ENCODE results near the gene DAPK1. TPM values are rescaled to one million over a fixed set of nuclear protein-coding genes. Genes with fewer than 3 reads are reported as not detected.
A peak's percentile ranks its signal among the peaks of the same experiment; 100 is the strongest.

DAPK1 gene
- total and polyA plus RNA-seq, 11 donors = 1.0 to 52.5 (median 2.3) TPM

DNA sequence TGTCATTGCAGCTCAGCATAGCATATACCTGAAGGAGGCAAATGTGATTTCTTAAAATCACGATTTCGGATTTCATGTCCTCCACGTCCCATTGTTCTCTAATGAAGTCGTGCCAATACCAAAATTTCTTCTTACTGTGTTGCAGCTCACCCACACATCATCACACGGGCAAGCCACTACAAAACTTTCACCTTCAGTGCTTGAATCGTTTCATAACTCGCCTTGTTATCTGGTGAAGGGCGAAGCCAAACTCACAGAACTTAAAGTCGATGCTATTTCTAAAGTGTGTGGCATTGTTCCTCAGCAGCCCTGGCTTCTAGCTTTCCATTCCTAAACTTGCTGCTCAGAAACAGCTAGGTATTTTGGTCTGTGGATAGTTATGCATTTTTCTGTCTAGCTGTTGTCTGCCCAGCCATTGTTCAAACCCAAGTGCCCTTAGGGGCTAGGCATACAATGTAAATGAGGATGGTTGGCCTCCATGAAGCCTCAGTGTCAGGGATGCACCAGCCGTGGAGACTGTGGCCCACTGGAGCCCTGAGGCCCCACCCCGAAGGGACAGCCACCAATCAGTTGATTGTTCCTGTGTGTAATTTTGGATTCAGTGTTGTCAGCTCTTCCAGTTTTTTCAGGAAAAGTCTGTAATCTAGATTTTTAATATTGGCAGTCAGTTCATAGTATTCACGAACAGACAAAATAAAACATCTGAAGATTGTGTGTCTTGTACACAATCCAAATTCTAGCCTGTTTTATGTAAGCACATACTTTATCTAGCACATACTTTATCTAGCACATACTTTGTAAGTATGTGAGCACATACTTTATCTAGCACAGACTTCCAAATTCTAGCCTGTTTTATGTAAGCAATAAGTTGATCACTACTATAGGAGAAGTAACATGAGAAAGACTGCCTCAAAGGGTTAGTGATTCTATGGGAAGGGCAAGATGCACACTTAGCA is 112.8 kb downstream of the DAPK1 start:
- no peaks in the 10 kb centered on the region for H3K27me3 ChIP-seq
- 50 to 61% (median 53%) methylated on average over 12 of the region's 12 CpGs for WGBS, 4 donors
- intact Hi-C loops (cut with DNase I) = no loop called here
- H3K36me3 ChIP-seq = no peaks in the 10 kb centered on the region
- no peak overlapping the region for H3K4me3 ChIP-seq
- peak overlapping the region in 1 of 12 donors; percentile 14 for H3K27ac ChIP-seq
- no peak for DNase-seq
- peaks cover 0 to 61% (median 2%) of the 10 kb centered on the region in 12 donors for H3K4me1 ChIP-seq
- ATAC-seq = peak in 3 of 4 donors; percentile 41 to 52 (median 44)
- H3K9me3 ChIP-seq = no peaks in the 10 kb centered on the region
- no peak for TF ChIP-seq POLR2A (IDR thresholded peaks at IDR 0.05)
- TF ChIP-seq, protein P1, sequence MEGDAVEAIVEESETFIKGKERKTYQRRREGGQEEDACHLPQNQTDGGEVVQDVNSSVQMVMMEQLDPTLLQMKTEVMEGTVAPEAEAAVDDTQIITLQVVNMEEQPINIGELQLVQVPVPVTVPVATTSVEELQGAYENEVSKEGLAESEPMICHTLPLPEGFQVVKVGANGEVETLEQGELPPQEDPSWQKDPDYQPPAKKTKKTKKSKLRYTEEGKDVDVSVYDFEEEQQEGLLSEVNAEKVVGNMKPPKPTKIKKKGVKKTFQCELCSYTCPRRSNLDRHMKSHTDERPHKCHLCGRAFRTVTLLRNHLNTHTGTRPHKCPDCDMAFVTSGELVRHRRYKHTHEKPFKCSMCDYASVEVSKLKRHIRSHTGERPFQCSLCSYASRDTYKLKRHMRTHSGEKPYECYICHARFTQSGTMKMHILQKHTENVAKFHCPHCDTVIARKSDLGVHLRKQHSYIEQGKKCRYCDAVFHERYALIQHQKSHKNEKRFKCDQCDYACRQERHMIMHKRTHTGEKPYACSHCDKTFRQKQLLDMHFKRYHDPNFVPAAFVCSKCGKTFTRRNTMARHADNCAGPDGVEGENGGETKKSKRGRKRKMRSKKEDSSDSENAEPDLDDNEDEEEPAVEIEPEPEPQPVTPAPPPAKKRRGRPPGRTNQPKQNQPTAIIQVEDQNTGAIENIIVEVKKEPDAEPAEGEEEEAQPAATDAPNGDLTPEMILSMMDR (IDR thresholded peaks at IDR 0.05) = no peak

DNA sequence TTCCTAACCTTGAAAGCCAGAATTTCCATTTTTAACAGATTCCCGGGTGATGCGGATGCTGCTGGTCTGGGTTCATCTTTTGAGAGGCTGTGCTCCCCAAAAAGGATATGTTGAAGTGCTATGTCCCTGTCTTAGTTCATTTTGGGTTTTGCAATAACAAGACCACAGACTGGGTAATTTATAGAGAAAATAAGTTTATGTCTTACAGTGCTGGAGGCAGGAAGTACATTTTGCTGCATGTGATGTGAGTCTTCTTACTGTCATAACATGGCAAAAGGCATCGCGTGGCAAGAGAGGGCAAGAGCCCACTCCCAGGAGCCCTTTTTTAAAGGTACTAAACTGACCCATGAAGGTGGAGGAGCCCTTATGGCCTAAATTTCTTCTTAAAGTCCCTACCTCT is 114.1 kb downstream of the DAPK1 start:
- no peak overlapping the region for H3K27ac ChIP-seq
- ATAC-seq (no peak), DNase-seq (no peak)
- no peaks in the 10 kb centered on the region for H3K36me3 ChIP-seq
- intact Hi-C loops (cut with DNase I) = no loop called here
- no peaks in the 10 kb centered on the region for H3K27me3 ChIP-seq
- TF ChIP-seq, protein P1 (IDR thresholded peaks at IDR 0.05) = no peak
- no peak for TF ChIP-seq POLR2A (IDR thresholded peaks at IDR 0.05)
- H3K9me3 ChIP-seq = no peaks in the 10 kb centered on the region
- 86 to 95% (median 92%) methylated on average over 4 of the region's 4 CpGs for WGBS, 4 donors
- no peak overlapping the region for H3K4me3 ChIP-seq
- peaks cover 0 to 68% (median 2%) of the 10 kb centered on the region in 12 donors for H3K4me1 ChIP-seq

DNA sequence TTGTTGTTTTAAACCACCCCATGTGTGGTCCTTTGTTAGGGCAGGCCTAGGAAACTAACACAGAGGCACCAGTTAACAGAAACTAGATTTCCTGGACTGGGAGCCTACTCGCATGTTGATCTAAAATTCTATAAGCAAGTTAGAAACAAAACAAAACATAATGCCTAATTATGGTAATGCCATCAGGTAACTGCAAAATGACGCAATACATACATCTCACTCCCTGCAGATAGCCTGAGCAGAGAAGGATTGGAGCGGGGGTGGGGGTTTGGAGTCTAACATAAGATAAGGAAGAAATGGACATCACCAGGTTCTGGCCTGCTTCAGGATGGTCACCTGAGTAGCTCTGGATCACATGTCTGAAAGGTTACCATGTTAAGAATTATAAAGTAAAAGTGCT is 114.9 kb downstream of the DAPK1 start:
- intact Hi-C loops (cut with DNase I) = no loop called here
- H3K4me1 ChIP-seq = peaks cover 0 to 68% (median 2%) of the 10 kb centered on the region in 12 donors
- H3K27me3 ChIP-seq = no peaks in the 10 kb centered on the region
- no peaks in the 10 kb centered on the region for H3K36me3 ChIP-seq
- H3K4me3 ChIP-seq = no peak overlapping the region
- WGBS, 4 donors = 96 to 98% (median 97%) methylated on average over 3 of the region's 3 CpGs
- H3K27ac ChIP-seq = no peak overlapping the region
- TF ChIP-seq, protein P1 (IDR thresholded peaks at IDR 0.05) = no peak
- no peak for TF ChIP-seq POLR2A (IDR thresholded peaks at IDR 0.05)
- ATAC-seq = no peak
- no peaks in the 10 kb centered on the region for H3K9me3 ChIP-seq
- no peak for DNase-seq

DNA sequence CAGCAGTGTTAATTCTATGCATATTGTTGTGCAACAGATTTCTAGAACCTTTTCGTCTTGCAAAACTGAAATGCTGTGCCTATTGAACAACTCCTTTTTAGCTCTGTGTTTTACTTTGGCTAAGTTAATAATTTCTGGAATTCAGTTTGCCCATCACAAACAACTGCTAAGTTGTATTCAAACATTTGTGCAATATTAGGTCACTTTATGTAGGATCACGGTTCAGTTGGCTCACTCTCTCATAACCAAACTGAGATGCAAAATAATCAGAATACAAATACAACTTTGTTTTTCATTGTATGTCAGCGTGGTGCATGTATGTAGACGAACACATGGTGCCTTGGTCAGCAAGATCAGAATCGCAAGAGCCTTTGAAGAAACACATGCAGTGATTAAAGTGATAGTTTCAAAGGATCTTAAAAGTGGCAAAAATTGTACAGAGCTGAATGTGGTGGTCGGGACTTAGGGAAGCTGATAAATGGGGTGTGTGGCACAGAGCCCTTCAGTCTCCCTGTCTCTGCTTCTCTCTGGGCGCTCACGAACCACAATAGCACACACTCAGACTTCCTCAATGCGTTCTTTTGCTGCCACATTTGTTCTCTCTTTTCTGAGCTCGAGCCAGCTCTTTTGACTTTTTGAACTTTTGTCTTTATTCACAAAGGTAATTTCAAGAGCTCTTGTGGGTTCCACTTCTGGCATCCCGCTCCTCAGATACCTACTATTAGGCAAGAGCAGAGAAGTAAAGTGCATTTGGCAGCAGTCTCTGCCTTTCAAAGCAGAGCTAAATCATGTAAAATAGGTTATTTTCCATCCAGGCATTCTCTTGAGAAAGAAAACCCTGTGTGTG is 115.8 kb downstream of the DAPK1 start:
- no peak for ATAC-seq
- no peaks in the 10 kb centered on the region for H3K27me3 ChIP-seq
- 77 to 80% (median 79%) methylated on average over 11 of the region's 11 CpGs for WGBS, 4 donors
- peaks cover 0 to 62% (median 2%) of the 10 kb centered on the region in 12 donors for H3K4me1 ChIP-seq
- intact Hi-C loops (cut with DNase I) = no loop called here
- no peak for TF ChIP-seq POLR2A (IDR thresholded peaks at IDR 0.05)
- TF ChIP-seq, protein P1 (IDR thresholded peaks at IDR 0.05) = no peak
- no peak for DNase-seq
- no peak overlapping the region for H3K4me3 ChIP-seq
- H3K27ac ChIP-seq = peak overlapping the region in 2 of 12 donors; percentile 36 to 74
- H3K9me3 ChIP-seq = no peaks in the 10 kb centered on the region
- no peaks in the 10 kb centered on the region for H3K36me3 ChIP-seq
